ENCODE results near the gene SPATA9. TPM values are rescaled to one million over a fixed set of nuclear protein-coding genes. Genes with fewer than 3 reads are reported as not detected.
A peak's percentile ranks its signal among the peaks of the same experiment; 100 is the strongest.

The SPATA9 gene
- total and polyA plus RNA-seq, 2 of the 13 experiments (the other 11 are each of a cell fraction or from before 2014, with no cell fraction given) = not detected

- 0 out of 2 replicates have a peak, but pooled peaks have one; percentile 38 for TF ChIP-seq ZBTB38 (CRISPR knock-in tag; IDR thresholded peaks at IDR 0.05)
- TF ChIP-seq ZNF780A (CRISPR knock-in tag; IDR thresholded peaks at IDR 0.05) = no peak
- no peak for TF ChIP-seq SSRP1 (CRISPR knock-in tag; IDR thresholded peaks at IDR 0.05)
- TF ChIP-seq ZEB1 (IDR thresholded peaks at IDR 0.05; ENCODE audit: insufficient replicate concordance, low read depth) = no peak
- TF ChIP-seq TBL1XR1 (IDR thresholded peaks at IDR 0.05; ENCODE audit: borderline replicate concordance, low read length, partially characterized antibody) = peak; percentile 20
- TF ChIP-seq BRCA1 (CRISPR knock-in tag; IDR thresholded peaks at IDR 0.05) = no peak
- TF ChIP-seq ZBTB20 (CRISPR knock-in tag; IDR thresholded peaks at IDR 0.05; ENCODE audit: borderline replicate concordance, low read depth) = no peak
- TF ChIP-seq BRF2 (CRISPR knock-in tag; IDR thresholded peaks at IDR 0.05) = no peak
- TF ChIP-seq ZFAT (CRISPR knock-in tag; conservative IDR thresholded peaks at IDR 0.05) = no peak
- TF ChIP-seq SAP130 (CRISPR knock-in tag; IDR thresholded peaks at IDR 0.05; ENCODE audit: low read depth) = peak; percentile 71
- peak; percentile 49; the same call in 1 of the 2 replicates for TF ChIP-seq RAD21 (CRISPR knock-in tag; IDR thresholded peaks at IDR 0.05)
- no peak for TF ChIP-seq DDIT3 (CRISPR knock-in tag; IDR thresholded peaks at IDR 0.05)
- no peak for TF ChIP-seq CENPBD1 (CRISPR knock-in tag; IDR thresholded peaks at IDR 0.05; ENCODE audit: borderline replicate concordance, low read depth)
- no peak for TF ChIP-seq PPARG (CRISPR knock-in tag; conservative IDR thresholded peaks at IDR 0.05)
- TF ChIP-seq TERF1 (CRISPR knock-in tag; IDR thresholded peaks at IDR 0.05) = no peak
- TF ChIP-seq KMT2A (CRISPR knock-in tag; IDR thresholded peaks at IDR 0.05) = no peak
- no peak for TF ChIP-seq XBP1 (CRISPR knock-in tag; IDR thresholded peaks at IDR 0.05)
- no peak for TF ChIP-seq ZNF546 (CRISPR knock-in tag; conservative IDR thresholded peaks at IDR 0.05)
- peak; percentile 9 for TF ChIP-seq ZNF407 (CRISPR knock-in tag; IDR thresholded peaks at IDR 0.05; ENCODE audit: not compliant biosample characterization)
Observed at GRCh38 chr5:95730730-95731570, 48.2 kb upstream of the SPATA9 start, which contains the start of gene RHOBTB3 (continued).
